GM12892 (cell line): ENCODE data around the gene MTCL1.

Experiments used
- POLR2A ChIP-seq: IDR thresholded peaks from 2 replicates; pipeline ENCODE4 v1.6.1; 2011; ENCODE audit warnings: low read depth, low read length, control low read depth
- POLR2AphosphoS5 ChIP-seq: IDR thresholded peaks from 2 replicates; pipeline ENCODE4 v1.6.1; 2011; ENCODE audit warnings: low read depth, low read length, control low read depth
- TAF1 ChIP-seq: IDR thresholded peaks from 2 replicates; pipeline ENCODE4 v1.6.1; 2011; ENCODE audit warnings: low read depth, mild to moderate bottlenecking, control low read depth, low read length, borderline replicate concordance

DNA sequence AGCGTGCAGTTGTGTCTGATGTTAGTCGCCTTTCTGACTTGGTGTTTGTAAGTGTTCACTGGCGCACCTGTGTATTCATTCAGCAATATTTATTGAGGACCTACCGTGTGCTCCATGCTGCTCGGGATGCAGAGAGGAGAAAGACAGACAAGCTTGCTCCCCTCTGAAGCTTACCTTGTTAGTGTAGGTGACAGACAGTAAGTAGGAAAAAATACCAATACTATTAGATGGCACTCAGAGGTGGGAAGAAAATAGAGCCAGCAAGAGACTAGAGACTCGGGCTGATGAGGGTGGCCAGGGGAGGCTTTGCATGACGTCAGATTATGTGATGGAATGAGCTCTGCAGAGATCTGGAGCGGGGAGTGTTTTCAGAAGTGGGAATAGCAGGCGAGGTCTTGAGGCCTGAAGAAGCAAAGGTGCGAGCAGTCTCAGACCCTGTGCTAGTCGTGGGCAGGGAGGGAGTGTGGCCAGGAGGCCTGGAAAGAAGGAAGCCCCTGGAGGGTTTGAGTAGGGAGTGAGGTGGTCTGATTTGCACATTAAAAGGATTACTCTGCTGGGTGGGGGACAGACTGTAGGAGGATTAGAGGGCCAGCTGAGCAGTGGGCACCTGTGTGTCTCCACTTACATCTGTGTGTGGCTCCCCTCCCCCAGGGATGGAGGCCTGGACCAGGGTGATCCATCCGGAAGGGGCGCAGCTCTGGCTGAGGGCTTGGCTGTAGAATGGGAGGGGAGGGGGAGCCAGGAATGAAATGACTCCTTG lies 11.8 kb downstream of the MTCL1 start:
- TF ChIP-seq POLR2A (no peak), POLR2AphosphoS5 (no peak), TAF1 (no peak)
